ENCODE results near the gene ZNF787.

DNA sequence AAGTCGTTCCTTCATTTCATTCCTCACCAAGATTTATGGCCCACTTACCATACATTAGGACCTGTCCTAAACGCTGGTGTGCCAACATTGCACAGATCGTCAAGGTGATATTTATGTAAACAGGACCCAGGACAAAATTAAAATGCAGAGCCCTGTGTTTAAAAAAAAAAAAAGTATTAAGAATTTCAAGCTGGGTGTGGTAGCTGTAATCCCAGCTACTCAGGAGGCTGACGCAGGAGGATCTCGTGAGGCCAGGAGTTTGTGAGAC lies 13.5 kb upstream of the ZNF787 start:
- no peak for TF ChIP-seq EZH2 (conservative IDR thresholded peaks at IDR 0.05; ENCODE audit: low read depth, low read length)
- no peak for TF ChIP-seq SP1 (IDR thresholded peaks at IDR 0.05)
- no peak for TF ChIP-seq SP1 (CRISPR knock-in tag; IDR thresholded peaks at IDR 0.05)

All from HepG2 (cell line).